Pancreas (tissue), 10 donors: ENCODE measurements around the gene GLI2. TPM values are rescaled to one million over a fixed set of nuclear protein-coding genes. Genes with fewer than 3 reads are reported as not detected.

ENCODE experiments used
- ATAC-seq, 4 donors: fragments of 200-7000 bp; cut with Tn5 transposase; one replicate each; pipeline versions ENCODE4 v1.8.0 to v1.9.1; 2020; ENCODE audit warnings: mild to moderate bottlenecking in 4 of 4, moderate library complexity in 4 of 4
- DNase-seq, 6 donors: peaks; one replicate each; pipeline ENCODE4 v3.0.0-alpha.2; 2020
- FAIRE-seq: peaks from 2 replicates; lab custom pipeline; 2012; peaks lifted over from hg19 to GRCh38; lab: Jason Lieb, UNC
- H3K27ac ChIP-seq, 4 donors: fragments of 200-600 bp; sonication (generic); 1 replicate in 3 of 4; 2 replicates in 1 of 4; pipeline versions ENCODE4 v1.5.0 to v1.8.0; 2020
- H3K27me3 ChIP-seq, 4 donors: fragments of 200-600 bp; one replicate each; pipeline ENCODE4 v1.8.0; 2021
- H3K36me3 ChIP-seq, 3 donors: fragments of 200-600 bp; sonication (generic) in 1 of 3; one replicate each; pipeline versions ENCODE4 v1.5.0 to v1.8.0; 2020 to 2021
- H3K4me1 ChIP-seq, 3 donors: fragments of 200-600 bp; one replicate each; pipeline ENCODE4 v1.8.0; 2021
- H3K4me3 ChIP-seq, 4 donors: fragments of 200-600 bp; sonication (generic) in 2 of 4; one replicate each; pipeline versions ENCODE4 v1.5.0 to v1.8.0; 2020 to 2021
- H3K9me3 ChIP-seq, 4 donors: fragments of 200-600 bp; one replicate each; pipeline ENCODE4 v1.8.0; 2021
- CTCF ChIP-seq, 4 donors: fragments of 200-600 bp; sonication (generic) in 3 of 4; IDR thresholded peaks; one replicate each; pipeline versions ENCODE4 v1.5.0 to v1.8.0; 2021; ENCODE audit warnings: antibody characterized with exemption in 4 of 4
- WGBS, 2 donors: extraction: QIAGEN DNeasy Blood & Tissue Kit; methylation state at CpG; one replicate each; pipeline ENCODE4 v1.1.7; 2013; 5-methylcytosine and 5-hydroxymethylcytosine counted together
- intact Hi-C, 3 donors: fragments of 100-400 bp; cut with DNase I; formaldehyde crosslinking; loops; one replicate each; pipeline versions ENCODE4 v1.11.1 to v1.14.2; 2022
- polyA plus RNA-seq, 2 donors: library from polyadenylated mRNA; stranded (reverse); fragments of 200-250 nt; gene quantifications; one replicate each; pipeline ENCODE4 v1.2.3, GENCODE V29; 2013
- total RNA-seq, 6 donors: library from RNA; stranded (reverse); fragmentation: NEBNext Ultra II Directional in 4 of 6; extraction: Animal tissue kit (Norgen Biotek cat#: 25700) in 4 of 6; gene quantifications; one replicate each; pipeline versions ENCODE4 v1.2.1 to v1.2.4, GENCODE V29; 2021 to 2023
- donor health status: healthy with polysubstance abuse.
- donor health status: DM: no; HTN: no; CAD: no; lungs with moderate emphysema.
- donor health status: DM: no; HTN: no; CAD: no.
- donor health status: control.
- donor health status: control.
- donor health status: Bipolar disorder and iron deficiency.
- donor health status: DM: yes; HTN: yes; CAD: no.
- donor health status: DM: no; HTN: no; CAD: no.
- donor health status: DM: no; HTN: no; CAD: no.
- donor health status: DM: yes; HTN: yes; CAD: no.

The GLI2 gene
- total and polyA plus RNA-seq, 8 donors: 0.14 to 3.2 (median 0.53) TPM

- FAIRE-seq: no peak
- WGBS, 2 donors: 88 to 89% methylated on average over 13 of the region's 13 CpGs
- intact Hi-C loops: no loop called here
Measured at GRCh38 chr2:120702801-120703200, 32.9 kb upstream of the GLI2 start.

GRCh38 chr2:120703330-120703994 is 32.2 kb upstream of the GLI2 start:
- Histone ChIP-seq H3K27me3 (no peaks in the 10 kb centered on the region), H3K4me1 (no peaks in the 10 kb centered on the region), H3K9me3 (no peaks in the 10 kb centered on the region), H3K4me3 (no peak overlapping the region), H3K27ac (no peak overlapping the region), H3K36me3 (no peaks in the 10 kb centered on the region)
- ATAC-seq (no peak), DNase-seq (no peak), FAIRE-seq (no peak)
- intact Hi-C loops: no loop called here
- 88% methylated on average over 4 of the region's 4 CpGs for WGBS, 2 donors
- no peak for TF ChIP-seq CTCF (IDR thresholded peaks at IDR 0.05)

More at GRCh38 chr2:120702801-120703200, 32.9 kb upstream of the GLI2 start:
- DNase-seq: no peak
- no peaks in the 10 kb centered on the region for H3K36me3 ChIP-seq
- no peak for TF ChIP-seq CTCF (IDR thresholded peaks at IDR 0.05)
- no peaks in the 10 kb centered on the region for H3K27me3 ChIP-seq
- H3K4me1 ChIP-seq: no peaks in the 10 kb centered on the region
- no peak overlapping the region for H3K27ac ChIP-seq
- no peak overlapping the region for H3K4me3 ChIP-seq
- no peak for ATAC-seq
- no peaks in the 10 kb centered on the region for H3K9me3 ChIP-seq

- ATAC-seq: no peak
- H3K9me3 ChIP-seq: no peaks in the 10 kb centered on the region
- intact Hi-C loops: no loop called here
- H3K4me1 ChIP-seq: no peaks in the 10 kb centered on the region
- TF ChIP-seq CTCF (IDR thresholded peaks at IDR 0.05): no peak
- H3K4me3 ChIP-seq: no peak overlapping the region
- 66 to 79% methylated on average over 2 of the region's 2 CpGs for WGBS, 2 donors
- H3K27me3 ChIP-seq: no peaks in the 10 kb centered on the region
- no peaks in the 10 kb centered on the region for H3K36me3 ChIP-seq
- FAIRE-seq: no peak
- DNase-seq: no peak
- no peak overlapping the region for H3K27ac ChIP-seq
Measured at GRCh38 chr2:120704696-120705095, 31.0 kb upstream of the GLI2 start.

DNA sequence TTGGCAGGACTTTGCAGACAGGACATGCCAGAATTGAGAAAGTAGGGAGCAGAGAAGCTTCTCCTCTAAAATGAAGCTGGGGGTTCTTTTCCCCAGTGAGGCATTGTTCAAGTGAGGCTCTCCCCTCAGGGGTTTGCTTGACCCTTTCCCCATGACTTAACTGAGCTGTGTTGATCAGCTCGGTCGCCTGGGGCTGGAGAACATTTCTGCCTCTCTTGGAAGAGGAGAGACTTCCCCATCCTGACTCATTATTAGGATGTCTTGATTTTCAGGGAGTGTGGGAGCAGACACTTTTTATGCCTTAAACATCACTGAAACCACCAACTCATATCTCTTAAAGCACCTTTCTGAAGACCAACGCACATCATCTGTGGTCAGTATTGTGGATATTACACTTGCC is 27.9 kb upstream of the GLI2 start:
- FAIRE-seq (no peak), DNase-seq (no peak), ATAC-seq (no peak)
- Histone ChIP-seq H3K4me3 (no peak overlapping the region), H3K4me1 (no peaks in the 10 kb centered on the region), H3K36me3 (no peaks in the 10 kb centered on the region), H3K9me3 (no peaks in the 10 kb centered on the region), H3K27ac (no peak overlapping the region), H3K27me3 (no peaks in the 10 kb centered on the region)
- no peak for TF ChIP-seq CTCF (IDR thresholded peaks at IDR 0.05)
- 75 to 81% methylated on average over 3 of the region's 3 CpGs for WGBS, 2 donors
- intact Hi-C loops: no loop called here

GRCh38 chr2:120708944-120709607 is 26.6 kb upstream of the GLI2 start:
- no peak for TF ChIP-seq CTCF (IDR thresholded peaks at IDR 0.05)
- DNase-seq: no peak
- intact Hi-C loops: no loop called here
- Histone ChIP-seq H3K9me3 (no peaks in the 10 kb centered on the region), H3K4me1 (no peaks in the 10 kb centered on the region), H3K4me3 (no peak overlapping the region), H3K36me3 (no peaks in the 10 kb centered on the region), H3K27ac (no peak overlapping the region), H3K27me3 (no peaks in the 10 kb centered on the region)
- ATAC-seq: no peak
- 68 to 74% methylated on average over 14 of the region's 14 CpGs for WGBS, 2 donors
- no peak for FAIRE-seq
